ENCODE data around the gene SLF2.

DNA sequence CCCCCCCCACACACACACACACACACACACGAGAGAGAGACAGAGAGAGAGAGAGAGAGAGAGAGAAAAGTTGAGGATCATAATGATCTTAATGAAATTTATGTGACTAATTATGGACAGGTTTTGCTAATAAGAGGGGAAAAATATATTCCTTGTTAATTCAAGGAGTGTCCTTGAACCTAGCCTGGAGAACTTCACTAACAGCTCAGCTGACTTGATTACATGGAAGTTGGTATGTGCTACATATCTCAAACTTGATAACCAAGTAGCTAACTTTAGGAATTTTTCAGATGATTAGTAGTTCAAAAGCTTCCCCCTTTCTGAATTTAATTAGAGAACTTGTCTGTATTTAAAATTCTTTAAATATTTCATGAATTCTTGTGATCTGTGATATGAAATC is 15.3 kb downstream of the SLF2 start:
- TF ChIP-seq, protein P1, sequence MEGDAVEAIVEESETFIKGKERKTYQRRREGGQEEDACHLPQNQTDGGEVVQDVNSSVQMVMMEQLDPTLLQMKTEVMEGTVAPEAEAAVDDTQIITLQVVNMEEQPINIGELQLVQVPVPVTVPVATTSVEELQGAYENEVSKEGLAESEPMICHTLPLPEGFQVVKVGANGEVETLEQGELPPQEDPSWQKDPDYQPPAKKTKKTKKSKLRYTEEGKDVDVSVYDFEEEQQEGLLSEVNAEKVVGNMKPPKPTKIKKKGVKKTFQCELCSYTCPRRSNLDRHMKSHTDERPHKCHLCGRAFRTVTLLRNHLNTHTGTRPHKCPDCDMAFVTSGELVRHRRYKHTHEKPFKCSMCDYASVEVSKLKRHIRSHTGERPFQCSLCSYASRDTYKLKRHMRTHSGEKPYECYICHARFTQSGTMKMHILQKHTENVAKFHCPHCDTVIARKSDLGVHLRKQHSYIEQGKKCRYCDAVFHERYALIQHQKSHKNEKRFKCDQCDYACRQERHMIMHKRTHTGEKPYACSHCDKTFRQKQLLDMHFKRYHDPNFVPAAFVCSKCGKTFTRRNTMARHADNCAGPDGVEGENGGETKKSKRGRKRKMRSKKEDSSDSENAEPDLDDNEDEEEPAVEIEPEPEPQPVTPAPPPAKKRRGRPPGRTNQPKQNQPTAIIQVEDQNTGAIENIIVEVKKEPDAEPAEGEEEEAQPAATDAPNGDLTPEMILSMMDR (IDR thresholded peaks at IDR 0.05): no peak
- no peak for TF ChIP-seq POLR2A (IDR thresholded peaks at IDR 0.05)
